HG03457 (cell line): ENCODE measurements around the gene ACTN2.
A peak's percentile ranks its signal among the peaks of the same experiment; 100 is the strongest.

Experiments
- ATAC-seq: cut with Tn5 transposase; IDR thresholded peaks from one replicate; pipeline ENCODE4 v1.9.1; 2021; ENCODE audit warnings: moderate number of reproducible peaks; ENCODE audit not compliant: unreplicated experiment

Gene ACTN2

GRCh38 chr1:236734141-236734765 lies 48.0 kb downstream of the ACTN2 start:
- no peak for ATAC-seq

GRCh38 chr1:236736761-236737160 lies 50.5 kb downstream of the ACTN2 start:
- no peak for ATAC-seq

- ATAC-seq, result no peak
Measured at GRCh38 chr1:236741753-236742152, 55.5 kb downstream of the ACTN2 start.

GRCh38 chr1:236742421-236743160 lies 56.3 kb downstream of the ACTN2 start:
- no peak for ATAC-seq

GRCh38 chr1:236744533-236744932 lies 58.2 kb downstream of the ACTN2 start:
- ATAC-seq, result no peak

- no peak for ATAC-seq
Measured at GRCh38 chr1:236746785-236747184, 60.5 kb downstream of the ACTN2 start.

GRCh38 chr1:236747311-236747985 lies 61.1 kb downstream of the ACTN2 start:
- ATAC-seq, result no peak

- no peak for ATAC-seq
Measured at GRCh38 chr1:236748268-236748870, 62.1 kb downstream of the ACTN2 start.

GRCh38 chr1:236750928-236751327 lies 64.6 kb downstream of the ACTN2 start:
- ATAC-seq, result no peak

- ATAC-seq, result no peak
Measured at GRCh38 chr1:236751385-236751784, 65.1 kb downstream of the ACTN2 start.

GRCh38 chr1:236751935-236752334 lies 65.6 kb downstream of the ACTN2 start:
- ATAC-seq, result no peak

- no peak for ATAC-seq
Measured at GRCh38 chr1:236753516-236753915, 67.2 kb downstream of the ACTN2 start.

GRCh38 chr1:236753964-236754363 lies 67.7 kb downstream of the ACTN2 start:
- ATAC-seq, result no peak

- no peak for ATAC-seq
Measured at GRCh38 chr1:236754525-236755210, 68.4 kb downstream of the ACTN2 start.

GRCh38 chr1:236757640-236758039 lies 71.3 kb downstream of the ACTN2 start:
- ATAC-seq, result no peak

- ATAC-seq, result peak; percentile 71
Measured at GRCh38 chr1:236759252-236759859, 73.1 kb downstream of the ACTN2 start.

- ATAC-seq, result no peak
Measured at GRCh38 chr1:236760480-236760879, 74.2 kb downstream of the ACTN2 start.

GRCh38 chr1:236760986-236761385 lies 74.7 kb downstream of the ACTN2 start:
- ATAC-seq, result no peak

GRCh38 chr1:236761397-236762132 lies 75.3 kb downstream of the ACTN2 start:
- ATAC-seq, result no peak

- no peak for ATAC-seq
Measured at GRCh38 chr1:236762410-236762809, 76.1 kb downstream of the ACTN2 start.
